ENCODE data around the gene NBPF6. TPM values are rescaled to one million over a fixed set of nuclear protein-coding genes. Genes with fewer than 3 reads are reported as not detected.
A peak's percentile ranks its signal among the peaks of the same experiment; 100 is the strongest.
"Not testable (repeated sequence)": the region's sequence is repeated elsewhere in the genome, so short reads cannot be mapped to it uniquely, and the experiment has no call there.

Gene NBPF6
- total and polyA plus RNA-seq, 4 experiments from 2014 or later, result not detected

- H3K27ac ChIP-seq (ENCODE audit: low read depth, low read length); H3K4me3 ChIP-seq (ENCODE audit: low read length in 2 of 2); H3K27me3 Mint-ChIP-seq; H3K4me1 Mint-ChIP-seq; DNase-seq; H3K36me3 Mint-ChIP-seq; H3K9me3 ChIP-seq (ENCODE audit: control insufficient read depth in 1 of 2, low read length in 2 of 2); H3K27ac Mint-ChIP-seq; H3K4me3 Mint-ChIP-seq; H3K36me3 ChIP-seq (ENCODE audit: insufficient read depth, low read length); H3K9me3 Mint-ChIP-seq; H3K27me3 ChIP-seq (ENCODE audit: insufficient read depth, low read length); H3K4me1 ChIP-seq (ENCODE audit: insufficient read depth, low read length): not testable (repeated sequence)
- intact Hi-C loops (cut with micrococcal nuclease), result loop anchor here (5.0 kb wide), 1 partner anchor 732 kb away; no protein-coding TSS in a partner anchor
- POLR2A ChIA-PET (ENCODE audit: partially characterized antibody), result interaction anchor here (2.5 to 2.9 kb wide), 2 partner anchors 47 to 130 kb away, joined by 22 to 32 read pairs; partner anchors contain the start of gene EEIG2
- CTCF ChIA-PET (ENCODE audit: partially characterized antibody), result interaction anchor here (1.0 to 11.4 kb wide), 4 partner anchors 47 to 179 kb away, joined by 3 to 225 read pairs (median 3); partner anchors contain the start of genes EEIG2 and PRPF38B
These were observed 63.8 kb downstream of the NBPF6 start for GRCh38 chr1:108513914-108514313.

GRCh38 chr1:108517301-108517897, 67.3 kb downstream of the NBPF6 start:
- POLR2A ChIA-PET (ENCODE audit: partially characterized antibody); H3K4me3 Mint-ChIP-seq; H3K9me3 ChIP-seq (ENCODE audit: control insufficient read depth in 1 of 2, low read length in 2 of 2); H3K36me3 Mint-ChIP-seq; H3K27me3 Mint-ChIP-seq; H3K4me1 ChIP-seq (ENCODE audit: insufficient read depth, low read length); H3K36me3 ChIP-seq (ENCODE audit: insufficient read depth, low read length); H3K4me1 Mint-ChIP-seq; H3K27me3 ChIP-seq (ENCODE audit: insufficient read depth, low read length); H3K9me3 Mint-ChIP-seq; DNase-seq; H3K4me3 ChIP-seq (ENCODE audit: low read length in 2 of 2); intact Hi-C loops (cut with micrococcal nuclease); H3K27ac ChIP-seq (ENCODE audit: low read depth, low read length): not testable (repeated sequence)
- CTCF ChIA-PET (ENCODE audit: partially characterized antibody), result interaction anchor here (11.4 kb wide), 1 partner anchor 43 kb away, joined by 225 read pairs; the partner anchor contains the start of gene EEIG2
- H3K27ac Mint-ChIP-seq, result peak overlapping the region in 1 of 7 donors; percentile 2

Other genes starting within 250 kb of the NBPF6 start
- 10 to 100 TPM; 18.6 to 19.1 TPM for gene SLC25A24, start 250.0 kb upstream of the NBPF6 start, total RNA-seq
- gene SLC25A24, start 250.0 kb upstream of the NBPF6 start, polyA plus RNA-seq, result 10 to 100 TPM; 17.3 to 23.1 TPM
- under 1 TPM in 1 of 2 experiments, not detected in 1; 0.35 TPM for gene NBPF4, start 206.3 kb upstream of the NBPF6 start, total RNA-seq
- not detected for gene NBPF4, start 206.3 kb upstream of the NBPF6 start, polyA plus RNA-seq
- 10 to 100 TPM in 1 of 2 experiments, 1 to 10 TPM in 1; 9.2 to 10.7 TPM for gene EEIG2, start 109.8 kb downstream of the NBPF6 start, total RNA-seq
- gene EEIG2, start 109.8 kb downstream of the NBPF6 start, polyA plus RNA-seq, result 1 to 10 TPM in 1 of 2 donors, under 1 TPM in 1; 0.33 to 1.3 TPM
- gene HENMT1, start 210.8 kb downstream of the NBPF6 start, total RNA-seq, result 10 to 100 TPM; 19.1 to 19.3 TPM
- 10 to 100 TPM; 33.4 to 33.9 TPM for gene HENMT1, start 210.8 kb downstream of the NBPF6 start, polyA plus RNA-seq
- 100 to 1,000 TPM; 124 to 126 TPM for gene PRPF38B, start 242.0 kb downstream of the NBPF6 start, total RNA-seq
- 10 to 100 TPM; 11.9 to 35.8 TPM for gene PRPF38B, start 242.0 kb downstream of the NBPF6 start, polyA plus RNA-seq

Data from CD4-positive, alpha-beta memory T cell (primary cell).